IPS DF 6.9 (cell line): ENCODE results near the gene CAPZA3.
"Not testable (repeated sequence)": the region's sequence is repeated elsewhere in the genome, so short reads cannot be mapped to it uniquely, and the experiment has no call there.

Experiments used
- DNase-seq: peaks from one replicate; pipeline ENCODE4 v3.0.0-alpha.2; 2013; ENCODE audit warnings: low read depth, low spot score
- H3K27ac ChIP-seq: one replicate; pipeline ENCODE4 v1.5.1; 2013; ENCODE audit warnings: low read length, control low read depth
- H3K27me3 ChIP-seq: 2 replicates; pipeline ENCODE4 v1.6.1; 2013; ENCODE audit warnings: mild to moderate bottlenecking, low read length; ENCODE audit not compliant: control insufficient read depth, insufficient read depth
- H3K36me3 ChIP-seq: 2 replicates; pipeline ENCODE4 v1.6.1; 2013; ENCODE audit warnings: low read length; ENCODE audit not compliant: control insufficient read depth, insufficient read depth
- H3K4me1 ChIP-seq: 2 replicates; pipeline ENCODE4 v1.6.1; 2013; ENCODE audit warnings: low read length; ENCODE audit not compliant: control insufficient read depth, insufficient read depth
- H3K4me3 ChIP-seq: 2 replicates; pipeline ENCODE4 v1.5.1; 2013; ENCODE audit warnings: mild to moderate bottlenecking, low read length
- H3K9me3 ChIP-seq: 2 replicates; pipeline ENCODE4 v1.6.1; 2013; ENCODE audit warnings: low read length, inconsistent platforms; ENCODE audit not compliant: control insufficient read depth, insufficient read depth
- WGBS: extraction: QIAGEN DNeasy Blood & Tissue Kit; methylation state at CpG from one replicate; pipeline ENCODE4 v1.1.7; 2013; ENCODE audit warnings: mixed read lengths, missing lambda C conversion rate; ENCODE audit not compliant: insufficient read length, insufficient coverage; 5-methylcytosine and 5-hydroxymethylcytosine counted together

The CAPZA3 gene

GRCh38 chr12:18753481-18754123, 15.7 kb downstream of the CAPZA3 start:
- Histone ChIP-seq H3K4me3 (no peak overlapping the region), H3K27me3 (no peaks in the 10 kb centered on the region), H3K4me1 (peaks cover 11% of the 10 kb centered on the region), H3K36me3 (no peaks in the 10 kb centered on the region), H3K9me3 (no peaks in the 10 kb centered on the region), H3K27ac (no peak overlapping the region)
- no CpG with 5 or more reads among the region's 16 CpGs for WGBS
- no peak for DNase-seq

GRCh38 chr12:18754124-18754707, 16.3 kb downstream of the CAPZA3 start:
- Histone ChIP-seq H3K27ac (no peak overlapping the region), H3K9me3 (no peaks in the 10 kb centered on the region), H3K4me1 (peaks cover 11% of the 10 kb centered on the region), H3K4me3 (no peak overlapping the region), H3K36me3 (no peaks in the 10 kb centered on the region), H3K27me3 (no peaks in the 10 kb centered on the region)
- WGBS: no CpG with 5 or more reads among the region's 6 CpGs
- DNase-seq: no peak

GRCh38 chr12:18755341-18755740, 17.4 kb downstream of the CAPZA3 start:
- DNase-seq: no peak
- H3K36me3 ChIP-seq: no peaks in the 10 kb centered on the region
- H3K4me3 ChIP-seq: no peak overlapping the region
- no peaks in the 10 kb centered on the region for H3K9me3 ChIP-seq
- H3K4me1 ChIP-seq: peaks cover 11% of the 10 kb centered on the region
- no CpG with 5 or more reads among the region's 1 CpG for WGBS
- no peak overlapping the region for H3K27ac ChIP-seq
- H3K27me3 ChIP-seq: no peaks in the 10 kb centered on the region

GRCh38 chr12:18766479-18766878, 28.6 kb downstream of the CAPZA3 start:
- H3K4me3 ChIP-seq, H3K27ac ChIP-seq, H3K36me3 ChIP-seq, DNase-seq, H3K9me3 ChIP-seq, H3K27me3 ChIP-seq, H3K4me1 ChIP-seq: not testable (repeated sequence)
- WGBS: no CpG with 5 or more reads among the region's 1 CpG

GRCh38 chr12:18782827-18783226, 44.9 kb downstream of the CAPZA3 start:
- Histone ChIP-seq H3K4me3 (no peak overlapping the region), H3K27me3 (no peaks in the 10 kb centered on the region), H3K4me1 (no peaks in the 10 kb centered on the region), H3K9me3 (no peaks in the 10 kb centered on the region; the same call in 1 of the 2 replicates), H3K36me3 (no peaks in the 10 kb centered on the region), H3K27ac (no peak overlapping the region)
- no peak for DNase-seq
- WGBS: no CpG with 5 or more reads among the region's 2 CpGs

GRCh38 chr12:18785465-18785864, 47.5 kb downstream of the CAPZA3 start:
- H3K4me3 ChIP-seq, H3K36me3 ChIP-seq, H3K27ac ChIP-seq, H3K4me1 ChIP-seq, H3K27me3 ChIP-seq, DNase-seq, H3K9me3 ChIP-seq: not testable (repeated sequence)
- WGBS: no CpG with 5 or more reads among the region's 8 CpGs
